ACC112 (cell line): Measurements from ENCODE around the gene SORCS1.

Experiments used
- H2AFZ ChIP-seq: fragments of 200-600 bp; sonication (generic); one replicate; pipeline ENCODE4 v1.6.0; 2017; ENCODE audit warnings: antibody characterized with exemption, low read length; ENCODE audit not compliant: unreplicated experiment
- H3K27ac ChIP-seq: fragments of 200-600 bp; sonication (generic); 2 replicates; pipeline ENCODE4 v1.5.1; 2014; ENCODE audit warnings: low read depth, mild to moderate bottlenecking, antibody characterized with exemption, low read length, moderate library complexity
- H3K27me3 ChIP-seq: fragments of 200-600 bp; sonication (generic); 2 replicates; pipeline ENCODE4 v1.6.1; 2014; ENCODE audit warnings: mild to moderate bottlenecking, antibody characterized with exemption, low read length, moderate library complexity, mixed read lengths; ENCODE audit not compliant: insufficient read depth
- H3K36me3 ChIP-seq: fragments of 200-600 bp; sonication (generic); 2 replicates; pipeline ENCODE4 v1.6.1; 2016; ENCODE audit warnings: mild to moderate bottlenecking, antibody characterized with exemption, low read length, moderate library complexity, mixed read lengths; ENCODE audit not compliant: insufficient read depth
- H3K4me1 ChIP-seq: fragments of 200-600 bp; sonication (generic); one replicate; pipeline ENCODE4 v1.6.1; 2016; ENCODE audit warnings: low read length, mixed read lengths; ENCODE audit not compliant: insufficient read depth, unreplicated experiment, control insufficient read depth
- H3K4me3 ChIP-seq: fragments of 200-600 bp; sonication (generic); 2 replicates; pipeline ENCODE4 v1.5.1; 2014; ENCODE audit warnings: mild to moderate bottlenecking, low read depth, low read length
- H3K79me2 ChIP-seq: fragments of 200-600 bp; sonication (generic); one replicate; pipeline ENCODE4 v1.6.0; 2016; ENCODE audit warnings: low read length; ENCODE audit not compliant: control insufficient read depth, unreplicated experiment, insufficient read depth

The SORCS1 gene

DNA sequence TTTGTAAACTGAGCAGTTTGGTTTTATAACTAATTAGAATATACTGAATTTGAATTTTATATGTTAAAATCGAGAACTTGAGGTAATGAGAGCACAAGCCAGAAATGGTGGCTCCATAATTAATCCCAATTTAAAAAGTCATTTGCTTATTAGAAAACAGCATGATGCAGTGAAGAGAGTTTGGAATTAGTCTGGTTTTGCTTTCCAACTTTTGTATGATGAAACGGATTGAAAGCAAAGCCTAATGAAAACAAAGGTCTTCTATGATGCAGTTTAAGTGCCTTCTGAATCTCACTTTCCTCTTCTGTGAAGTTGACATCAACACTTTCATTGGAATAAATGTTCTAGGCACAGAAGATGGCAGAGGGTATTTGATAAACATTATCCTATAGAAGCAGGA lies 89.4 kb downstream of the SORCS1 start:
- Histone ChIP-seq H3K4me3 (no peak overlapping the region), H3K27me3 (no peaks in the 10 kb centered on the region), H2AFZ (no peak overlapping the region), H3K36me3 (no peaks in the 10 kb centered on the region), H3K4me1 (no peaks in the 10 kb centered on the region), H3K79me2 (no peaks in the 10 kb centered on the region), H3K27ac (no peak overlapping the region)

DNA sequence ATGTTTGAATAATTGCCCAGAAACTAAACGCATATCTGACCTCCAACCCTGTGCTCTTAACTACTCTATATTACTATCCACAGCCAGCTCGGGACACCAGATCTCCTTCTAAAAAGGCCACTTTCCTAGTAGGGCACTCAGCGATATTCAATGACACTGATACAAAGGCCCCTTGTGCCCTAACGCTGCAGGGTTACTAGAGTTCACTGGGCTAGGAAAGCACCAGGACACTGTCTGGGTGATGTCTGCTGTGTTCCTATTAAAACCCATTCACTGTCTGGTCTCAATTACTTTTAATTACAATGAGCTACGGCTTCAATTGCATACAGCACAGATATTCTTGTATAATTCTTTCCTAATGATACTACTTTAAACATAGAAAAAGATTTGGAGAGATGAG lies 91.7 kb downstream of the SORCS1 start:
- H3K36me3 ChIP-seq = no peaks in the 10 kb centered on the region
- no peaks in the 10 kb centered on the region for H3K27me3 ChIP-seq
- H3K79me2 ChIP-seq = no peaks in the 10 kb centered on the region
- H3K4me1 ChIP-seq = no peaks in the 10 kb centered on the region
- H3K4me3 ChIP-seq = no peak overlapping the region
- H3K27ac ChIP-seq = no peak overlapping the region
- no peak overlapping the region for H2AFZ ChIP-seq

DNA sequence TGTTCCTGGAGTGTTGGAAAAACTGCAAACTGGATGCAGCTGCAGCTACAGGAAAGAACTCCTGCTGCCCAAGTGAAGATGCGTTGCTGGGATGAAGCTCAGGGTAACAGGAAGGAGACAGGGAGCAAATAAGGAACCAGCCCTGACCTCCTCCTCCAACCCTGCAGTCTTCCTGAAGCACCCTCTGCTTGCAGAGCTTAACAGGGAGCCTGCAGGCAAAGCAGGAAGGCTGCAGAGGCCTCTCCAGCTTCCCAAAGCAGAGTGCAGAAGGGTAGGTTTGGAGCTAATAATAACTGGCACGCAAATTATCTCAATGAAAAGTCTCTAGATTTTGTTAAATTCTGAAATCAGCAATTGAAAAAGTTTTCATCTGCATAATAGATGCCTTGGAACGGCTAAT lies 92.5 kb downstream of the SORCS1 start:
- Histone ChIP-seq H3K4me1 (no peaks in the 10 kb centered on the region), H3K27ac (no peak overlapping the region), H3K27me3 (no peaks in the 10 kb centered on the region), H3K4me3 (no peak overlapping the region), H3K79me2 (no peaks in the 10 kb centered on the region), H3K36me3 (no peaks in the 10 kb centered on the region), H2AFZ (no peak overlapping the region)

DNA sequence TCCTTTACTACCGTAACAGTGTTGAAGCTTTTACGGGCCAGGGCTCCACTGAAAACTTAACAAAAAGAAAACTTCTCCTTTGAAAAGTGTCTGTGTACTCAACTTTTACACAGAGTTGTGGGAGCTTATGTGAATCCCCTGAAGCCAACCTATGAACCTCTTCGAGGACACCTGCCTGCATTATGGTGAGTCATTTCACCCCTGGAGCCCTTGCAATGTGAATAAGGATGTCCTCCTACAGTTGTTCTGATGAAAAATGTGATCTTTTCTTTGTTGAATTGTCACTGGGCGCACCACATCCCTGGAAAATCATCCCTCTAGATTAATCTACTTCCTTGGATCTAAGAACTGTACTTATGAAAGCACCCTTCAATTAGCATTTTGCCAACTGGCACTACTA lies 93.2 kb downstream of the SORCS1 start:
- H2AFZ ChIP-seq = no peak overlapping the region
- no peaks in the 10 kb centered on the region for H3K36me3 ChIP-seq
- H3K27me3 ChIP-seq = no peaks in the 10 kb centered on the region
- no peaks in the 10 kb centered on the region for H3K4me1 ChIP-seq
- H3K79me2 ChIP-seq = no peaks in the 10 kb centered on the region
- H3K4me3 ChIP-seq = no peak overlapping the region
- no peak overlapping the region for H3K27ac ChIP-seq

DNA sequence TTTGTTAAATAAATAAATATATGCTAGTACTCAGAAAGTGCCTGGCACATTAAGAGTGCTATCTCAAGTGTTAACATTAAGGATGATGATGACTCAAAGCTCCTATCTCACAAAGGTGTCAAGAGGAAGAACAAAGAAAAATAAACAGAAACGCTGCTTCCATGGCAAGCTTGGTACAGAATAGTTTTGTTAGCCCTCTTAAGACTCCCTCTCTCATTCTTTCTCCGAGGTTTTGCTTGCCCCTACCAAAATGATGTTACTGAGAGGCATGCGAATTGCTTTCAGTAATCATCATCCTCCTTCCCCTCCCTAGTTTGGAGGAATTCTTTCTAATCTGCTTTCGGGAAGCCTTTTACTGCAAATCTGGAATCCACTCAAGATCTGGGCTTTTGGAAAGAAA lies 96.7 kb downstream of the SORCS1 start:
- H3K79me2 ChIP-seq = no peaks in the 10 kb centered on the region
- no peak overlapping the region for H3K27ac ChIP-seq
- no peaks in the 10 kb centered on the region for H3K36me3 ChIP-seq
- no peak overlapping the region for H3K4me3 ChIP-seq
- H3K27me3 ChIP-seq = no peaks in the 10 kb centered on the region
- no peak overlapping the region for H2AFZ ChIP-seq
- no peaks in the 10 kb centered on the region for H3K4me1 ChIP-seq

DNA sequence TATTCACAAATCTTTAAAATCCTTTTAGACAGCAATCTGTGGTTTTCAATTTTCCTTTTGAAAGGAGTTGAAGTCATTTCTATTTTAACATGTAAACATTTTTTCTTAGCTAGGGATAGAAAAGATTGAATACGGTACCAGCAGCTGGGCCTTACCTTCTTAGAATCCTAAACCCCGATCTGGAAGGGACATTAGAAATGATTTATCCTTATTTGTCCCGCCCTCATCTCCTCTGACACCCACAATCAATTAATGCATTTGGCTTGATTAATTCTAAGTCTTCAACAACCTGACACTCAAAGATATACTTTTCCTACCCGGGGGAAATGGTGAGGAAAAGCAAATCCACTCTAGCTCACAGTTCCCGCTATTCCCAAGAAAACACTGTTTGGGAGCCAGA lies 100.4 kb downstream of the SORCS1 start:
- no peak overlapping the region for H2AFZ ChIP-seq
- H3K27me3 ChIP-seq = no peaks in the 10 kb centered on the region
- no peak overlapping the region for H3K4me3 ChIP-seq

DNA sequence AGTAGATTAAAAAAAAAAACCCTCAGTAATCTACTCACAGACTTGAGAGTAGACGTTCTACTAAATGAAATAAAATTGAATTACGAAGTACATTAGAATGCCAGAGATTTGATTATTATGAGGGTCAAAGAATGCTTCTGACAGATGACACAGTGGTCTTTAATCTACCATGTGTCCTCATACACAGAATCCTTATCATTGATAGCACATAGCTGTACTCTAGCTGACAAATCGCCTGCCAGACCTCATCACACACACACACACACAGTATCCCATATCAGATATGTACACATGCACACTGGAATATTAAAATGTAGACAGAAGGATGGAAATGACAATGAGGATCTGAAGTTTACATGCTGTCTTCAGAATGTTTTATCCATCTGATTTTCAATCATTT lies 104.6 kb downstream of the SORCS1 start:
- Histone ChIP-seq H3K4me1 (no peaks in the 10 kb centered on the region), H3K79me2 (no peaks in the 10 kb centered on the region), H3K27ac (no peak overlapping the region), H3K4me3 (no peak overlapping the region), H3K36me3 (no peaks in the 10 kb centered on the region), H3K27me3 (no peaks in the 10 kb centered on the region), H2AFZ (no peak overlapping the region)

More for the DNA sequence above, 100.4 kb downstream of the SORCS1 start:
- no peaks in the 10 kb centered on the region for H3K79me2 ChIP-seq
- H3K36me3 ChIP-seq = no peaks in the 10 kb centered on the region
- no peak overlapping the region for H3K27ac ChIP-seq
- H3K4me1 ChIP-seq = no peaks in the 10 kb centered on the region

DNA sequence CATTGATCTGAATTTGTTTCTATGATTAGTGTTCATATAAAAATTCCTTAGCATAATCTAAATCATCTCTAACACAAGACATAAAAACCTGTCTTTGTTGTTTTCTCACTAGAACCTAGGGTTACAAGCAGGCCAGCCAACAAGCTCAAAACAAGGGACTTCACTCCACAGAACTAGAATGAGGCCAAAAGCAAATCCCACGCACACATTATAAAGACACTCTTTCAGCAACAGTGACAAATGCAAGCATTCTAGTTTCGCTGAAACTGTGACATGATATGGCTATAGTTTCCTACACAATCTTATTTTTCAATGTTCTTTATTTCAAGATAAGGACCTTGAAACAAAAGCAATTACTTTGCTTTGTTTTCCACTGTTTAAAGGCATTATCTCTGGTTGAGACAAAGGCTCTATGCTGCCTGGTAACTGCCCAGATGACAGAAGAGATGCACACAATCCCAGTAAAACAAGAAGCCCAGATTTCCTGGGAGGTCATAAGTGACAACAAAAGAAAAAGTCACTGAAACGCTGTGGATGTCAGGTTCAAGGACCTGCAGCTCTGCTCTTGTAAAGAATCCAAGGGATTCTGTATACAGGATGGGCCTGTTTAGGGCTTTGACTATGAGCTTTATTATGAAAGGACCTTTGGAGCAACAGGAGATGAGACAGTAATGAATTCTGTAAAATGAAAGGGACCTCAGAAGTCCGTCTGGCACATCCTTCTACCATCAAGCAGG lies 105.3 kb downstream of the SORCS1 start:
- Histone ChIP-seq H3K27ac (no peak overlapping the region), H2AFZ (no peak overlapping the region), H3K27me3 (no peaks in the 10 kb centered on the region)

DNA sequence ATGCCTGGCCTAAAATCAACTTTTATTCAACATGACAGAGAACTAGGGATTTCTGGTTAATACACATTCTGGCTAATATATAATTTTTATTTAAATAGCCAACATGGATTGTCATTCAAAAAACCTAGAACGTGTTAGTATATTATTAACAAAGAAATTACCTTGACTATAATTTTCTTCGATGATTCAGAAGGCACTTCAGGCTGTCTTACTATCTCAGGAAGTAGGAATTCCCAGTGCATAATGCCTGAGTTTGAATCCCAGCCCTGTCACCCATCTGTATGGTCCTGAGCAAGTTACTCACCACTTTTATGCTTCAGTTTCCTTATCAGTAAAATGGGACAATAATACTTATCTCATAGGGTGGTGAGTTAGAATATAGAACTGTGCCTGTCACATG lies 106.2 kb downstream of the SORCS1 start:
- H3K36me3 ChIP-seq = no peaks in the 10 kb centered on the region

More for the DNA sequence above, 105.3 kb downstream of the SORCS1 start:
- H3K36me3 ChIP-seq = no peaks in the 10 kb centered on the region
- H3K4me1 ChIP-seq = no peaks in the 10 kb centered on the region
- H3K79me2 ChIP-seq = no peaks in the 10 kb centered on the region
- H3K4me3 ChIP-seq = no peak overlapping the region

DNA sequence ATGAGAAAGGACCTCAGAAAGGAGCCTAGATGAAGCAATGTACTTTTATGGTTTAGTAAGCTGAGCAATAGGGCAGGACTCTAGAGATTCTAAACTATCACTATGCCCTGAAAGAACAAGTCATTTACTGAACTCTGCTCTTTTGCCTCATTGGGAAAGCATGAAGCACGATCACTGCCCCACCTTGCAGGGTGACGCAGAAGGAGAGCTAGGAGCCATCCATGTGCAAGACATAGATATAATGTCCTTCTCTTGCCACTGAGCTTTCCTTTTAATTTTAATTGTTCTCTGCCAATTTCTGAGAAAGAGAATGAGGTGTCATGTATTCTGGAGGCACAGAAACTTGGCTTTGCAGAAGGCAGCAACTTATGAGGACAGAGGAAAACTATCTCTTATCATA lies 108.3 kb downstream of the SORCS1 start:
- Histone ChIP-seq H3K27ac (no peak overlapping the region), H3K36me3 (no peaks in the 10 kb centered on the region), H3K4me3 (no peak overlapping the region), H2AFZ (no peak overlapping the region), H3K4me1 (no peaks in the 10 kb centered on the region), H3K27me3 (no peaks in the 10 kb centered on the region), H3K79me2 (no peaks in the 10 kb centered on the region)

More for the DNA sequence above, 106.2 kb downstream of the SORCS1 start:
- Histone ChIP-seq H3K4me3 (no peak overlapping the region), H2AFZ (no peak overlapping the region), H3K27ac (no peak overlapping the region), H3K4me1 (no peaks in the 10 kb centered on the region), H3K27me3 (no peaks in the 10 kb centered on the region), H3K79me2 (no peaks in the 10 kb centered on the region)

DNA sequence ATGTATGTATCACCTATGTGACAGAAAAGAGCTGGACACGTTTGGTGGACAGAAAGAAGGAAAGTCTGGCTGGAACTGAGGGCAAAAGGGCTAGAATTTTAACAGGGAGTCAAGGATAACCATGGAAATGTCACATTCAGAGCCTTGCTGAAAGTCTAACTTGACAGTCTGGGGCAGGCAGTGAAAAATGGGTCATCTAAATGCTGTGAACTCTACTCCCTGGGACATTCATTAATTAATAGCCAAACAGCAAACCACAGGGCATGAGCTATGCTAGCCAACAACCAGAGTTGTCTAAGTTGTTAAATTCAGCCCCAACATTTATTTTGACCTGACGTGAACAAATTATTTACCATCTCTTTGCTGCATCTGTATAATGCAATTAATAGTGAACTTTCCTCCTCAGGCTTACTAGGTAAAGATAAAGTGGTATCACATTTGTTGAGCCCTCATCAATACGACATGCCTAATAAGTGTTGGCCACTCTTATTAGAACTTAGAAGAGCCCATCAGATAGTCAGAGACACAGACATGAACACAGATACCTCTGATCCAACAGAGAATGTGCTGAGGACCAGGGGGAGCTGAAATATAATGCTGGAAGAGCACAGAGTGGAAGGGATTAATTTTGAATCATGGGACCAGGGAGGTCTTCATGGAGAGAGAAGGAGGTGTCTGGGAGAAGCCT lies 109.9 kb downstream of the SORCS1 start:
- Histone ChIP-seq H3K79me2 (no peaks in the 10 kb centered on the region), H2AFZ (no peak overlapping the region), H3K4me3 (no peak overlapping the region), H3K27ac (no peak overlapping the region), H3K36me3 (no peaks in the 10 kb centered on the region), H3K27me3 (no peaks in the 10 kb centered on the region), H3K4me1 (no peaks in the 10 kb centered on the region)
